ENCODE data around the gene NOL4L.

Gene NOL4L

DNA sequence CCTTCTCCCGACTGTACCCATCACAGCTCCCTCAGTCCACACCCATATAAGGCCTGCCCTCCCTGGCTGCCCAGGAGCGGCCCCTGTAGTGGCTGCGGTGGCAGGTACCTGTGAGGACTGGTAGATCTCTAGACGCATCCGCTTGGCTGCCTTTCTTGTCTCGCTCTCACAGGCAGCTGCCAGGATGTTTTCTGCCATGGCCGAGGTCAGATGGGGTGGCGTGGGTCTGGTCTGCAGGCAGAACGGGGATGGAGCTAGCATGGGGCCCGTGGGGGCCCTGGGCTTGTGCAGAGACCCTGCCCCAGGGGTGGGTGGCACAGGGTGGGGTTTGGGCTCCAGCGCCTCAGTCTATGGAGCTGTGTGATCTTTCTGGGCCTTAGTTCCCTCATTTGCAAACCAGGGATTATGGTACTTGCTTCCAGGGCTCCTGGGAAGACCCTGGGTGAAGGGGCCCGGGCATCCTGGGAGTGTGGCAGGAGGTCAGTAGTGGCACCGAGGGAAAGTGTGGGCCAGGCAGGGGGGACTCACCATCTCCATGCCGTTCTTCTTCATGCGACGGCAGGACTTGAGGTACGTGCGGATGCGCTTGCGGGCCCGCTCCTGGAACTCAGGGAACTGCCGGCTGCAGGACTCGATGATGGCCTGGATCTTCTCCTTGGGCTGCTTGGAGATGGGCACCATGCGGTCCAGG is 132.2 kb downstream of the NOL4L start:
- DNase-seq = no peak

DNA sequence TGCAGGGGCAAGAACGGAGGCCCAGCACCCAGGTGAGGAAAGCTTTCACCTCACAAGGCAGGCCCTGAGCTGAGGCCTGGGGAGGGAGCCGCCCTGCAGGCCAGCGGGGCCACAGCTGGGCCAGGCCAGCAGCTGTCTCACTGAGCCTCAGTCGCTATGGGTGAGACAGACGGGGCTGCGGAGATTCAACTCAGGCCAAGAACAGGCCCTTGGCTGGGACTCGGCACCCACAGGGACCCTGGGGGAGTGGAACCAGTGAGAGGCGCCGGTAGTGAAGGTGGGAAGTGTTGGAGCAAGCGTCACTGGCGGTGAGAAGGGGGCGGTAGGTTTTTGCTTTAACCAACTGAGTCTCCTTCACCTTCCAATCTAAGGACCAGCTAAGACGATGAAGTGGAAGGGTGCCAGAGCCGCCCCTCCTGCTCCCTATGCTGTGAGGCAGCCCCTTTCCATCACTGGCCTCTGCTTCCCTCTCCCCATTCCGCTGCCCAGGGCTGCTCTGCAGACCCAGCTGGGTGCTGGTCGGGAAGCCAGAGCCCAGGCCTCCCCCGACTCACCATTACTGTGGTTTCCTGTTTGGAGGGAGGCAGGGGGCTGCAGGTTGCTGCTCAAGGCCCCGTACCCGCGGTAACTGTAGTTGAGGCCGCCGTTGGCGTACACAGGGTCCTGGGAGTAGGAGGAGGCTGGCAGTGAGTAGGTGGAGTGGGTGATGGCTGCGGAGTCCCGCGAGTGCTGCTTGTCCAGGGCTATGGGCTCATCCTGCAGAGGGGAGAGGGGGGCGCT is 133.3 kb downstream of the NOL4L start:
- DNase-seq = no peak

DNA sequence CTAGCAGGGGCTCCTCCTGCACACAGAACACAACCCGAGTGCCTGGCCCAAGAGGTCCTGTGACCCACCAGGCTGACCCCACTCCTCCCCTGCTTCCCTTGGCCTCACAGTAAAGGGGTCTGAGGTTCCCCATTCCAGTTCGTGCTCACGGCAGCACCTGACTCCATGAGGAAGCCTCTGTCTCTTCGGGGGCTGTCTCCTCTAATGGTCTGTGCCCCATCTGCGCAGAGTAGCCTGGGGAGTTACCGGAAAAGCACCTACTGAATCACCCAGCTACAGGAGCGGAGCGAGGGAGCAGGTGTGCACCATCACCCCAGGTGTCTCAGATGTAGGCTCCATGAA is 133.8 kb downstream of the NOL4L start:
- no peak for DNase-seq

DNA sequence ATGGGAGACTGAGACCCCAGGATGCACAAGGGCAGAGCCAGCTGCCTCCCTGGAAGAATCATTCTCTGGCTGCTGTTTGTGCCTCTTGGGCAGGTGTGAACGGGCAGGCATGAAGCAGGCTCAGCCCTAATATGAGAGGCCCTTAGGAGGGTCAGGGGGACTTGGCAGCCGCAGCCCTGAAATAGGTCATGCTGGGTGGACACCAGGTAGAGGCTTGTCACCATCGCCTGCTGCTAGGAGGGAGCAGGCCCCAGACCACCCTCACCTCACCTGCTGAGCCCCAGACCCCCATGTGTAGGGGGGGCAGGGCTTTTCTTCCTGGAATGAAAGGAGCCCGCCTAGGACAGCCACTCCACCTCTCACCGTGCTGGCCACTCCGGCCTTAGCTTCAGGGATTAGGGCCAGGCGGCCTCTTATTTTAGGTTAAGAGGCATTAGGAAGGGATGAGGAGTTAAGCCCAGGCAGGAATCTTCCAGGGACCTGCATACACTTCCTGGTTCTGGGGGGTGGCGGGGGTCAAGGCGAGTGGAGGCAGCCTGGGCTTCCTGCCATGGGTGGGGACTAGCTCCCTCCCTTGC is 134.6 kb downstream of the NOL4L start:
- no peak for DNase-seq

DNA sequence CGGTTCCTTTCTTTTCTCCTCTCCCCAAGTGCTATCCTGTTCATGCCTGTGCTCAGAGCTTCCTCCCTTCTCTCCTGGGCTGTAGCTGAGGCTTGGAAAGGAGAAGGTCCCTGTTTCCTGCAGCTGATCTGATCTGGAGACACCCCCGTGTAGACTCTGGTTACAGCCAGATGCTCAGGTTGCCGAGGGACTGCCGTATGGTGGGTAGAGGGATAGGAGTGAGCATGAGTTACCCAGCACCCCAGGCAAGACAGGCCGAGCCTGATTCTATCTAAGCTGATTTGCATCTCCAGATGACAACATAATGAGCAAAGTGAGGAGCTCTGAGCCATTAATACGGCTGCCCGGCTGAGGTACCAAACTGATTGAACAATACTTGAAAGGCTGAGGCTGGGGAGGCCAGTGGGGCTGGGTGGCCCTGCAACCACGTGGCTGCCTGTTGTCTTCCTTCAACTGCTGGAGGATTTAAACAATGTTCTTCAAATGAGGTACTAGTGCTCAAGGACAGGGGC is 135.2 kb downstream of the NOL4L start:
- no peak for DNase-seq

DNA sequence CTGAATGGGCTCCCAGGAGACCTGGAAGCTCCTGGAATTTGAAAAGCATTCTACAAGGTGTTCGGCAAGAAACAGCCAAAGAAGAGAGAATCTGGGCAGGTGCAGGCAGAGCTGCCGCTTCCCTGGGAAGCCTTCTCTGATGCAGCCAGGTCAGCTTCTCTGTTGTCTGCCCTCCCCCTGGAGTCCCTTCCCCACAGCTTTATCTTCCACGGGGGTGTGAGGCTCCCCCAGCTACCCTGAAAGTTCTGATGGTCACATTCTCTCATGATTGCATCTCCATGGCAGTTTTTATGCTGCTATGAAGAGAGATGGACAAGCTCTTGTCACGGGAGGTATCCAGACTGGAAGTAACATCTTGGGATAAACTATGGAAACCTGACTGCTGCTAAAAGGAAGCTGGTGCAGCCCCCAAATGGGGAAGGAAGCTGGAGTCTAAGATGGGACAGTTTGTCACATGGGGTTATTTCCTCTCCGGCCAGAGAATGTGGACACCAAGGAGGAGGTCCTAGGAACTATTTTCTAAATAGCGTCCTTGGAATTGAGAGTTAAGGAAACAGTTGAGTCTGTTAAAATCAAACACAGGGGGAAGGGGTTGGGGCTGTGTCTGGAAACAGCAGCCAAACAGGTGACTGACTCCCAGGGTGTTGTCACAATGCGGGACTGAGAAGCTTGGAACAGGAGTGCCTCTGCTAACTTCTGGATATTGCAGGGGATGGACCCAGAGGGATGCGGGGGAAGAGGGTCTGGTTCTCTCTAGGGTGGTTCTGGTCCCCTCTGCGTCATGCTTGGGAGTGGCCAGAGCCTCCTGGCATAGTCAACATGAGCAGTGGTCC is 135.9 kb downstream of the NOL4L start:
- no peak for DNase-seq

DNA sequence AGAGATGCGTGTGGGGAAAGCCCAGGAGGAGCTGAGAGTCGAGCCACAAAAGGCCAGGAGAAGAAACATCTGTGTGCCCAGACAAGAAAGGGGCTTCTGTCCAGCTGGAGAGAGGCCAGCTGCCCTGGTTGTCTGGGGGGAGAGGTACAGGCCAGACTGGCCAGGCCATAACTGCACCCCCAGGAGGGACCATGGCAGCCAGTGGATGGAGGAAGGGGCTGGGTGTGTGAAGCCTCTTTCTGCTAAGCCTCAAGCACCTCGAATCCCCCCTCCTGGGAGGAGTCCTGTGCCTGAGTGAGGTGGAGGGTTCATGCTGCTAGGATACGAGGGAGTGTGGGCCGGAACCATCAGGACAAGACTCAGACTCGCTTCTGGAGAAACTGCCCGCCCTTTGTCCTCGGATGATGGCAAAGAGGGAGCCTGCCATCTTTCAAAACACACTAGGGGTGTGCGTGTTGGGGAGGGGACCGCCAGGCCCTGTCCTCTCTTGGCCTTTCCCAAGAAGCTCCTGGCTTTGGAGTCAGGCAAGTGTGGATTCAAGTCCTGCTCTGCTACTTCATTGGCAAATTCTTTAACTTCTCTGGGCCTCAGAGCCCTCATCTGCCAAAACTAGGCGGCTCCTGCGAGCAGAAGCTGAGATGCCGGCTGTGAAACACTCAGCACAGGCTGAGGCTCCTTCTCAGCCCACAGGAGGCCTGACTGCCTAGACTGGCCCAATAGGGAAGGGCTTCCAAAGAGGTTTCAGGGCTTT is 136.7 kb downstream of the NOL4L start:
- no peak for DNase-seq

DNA sequence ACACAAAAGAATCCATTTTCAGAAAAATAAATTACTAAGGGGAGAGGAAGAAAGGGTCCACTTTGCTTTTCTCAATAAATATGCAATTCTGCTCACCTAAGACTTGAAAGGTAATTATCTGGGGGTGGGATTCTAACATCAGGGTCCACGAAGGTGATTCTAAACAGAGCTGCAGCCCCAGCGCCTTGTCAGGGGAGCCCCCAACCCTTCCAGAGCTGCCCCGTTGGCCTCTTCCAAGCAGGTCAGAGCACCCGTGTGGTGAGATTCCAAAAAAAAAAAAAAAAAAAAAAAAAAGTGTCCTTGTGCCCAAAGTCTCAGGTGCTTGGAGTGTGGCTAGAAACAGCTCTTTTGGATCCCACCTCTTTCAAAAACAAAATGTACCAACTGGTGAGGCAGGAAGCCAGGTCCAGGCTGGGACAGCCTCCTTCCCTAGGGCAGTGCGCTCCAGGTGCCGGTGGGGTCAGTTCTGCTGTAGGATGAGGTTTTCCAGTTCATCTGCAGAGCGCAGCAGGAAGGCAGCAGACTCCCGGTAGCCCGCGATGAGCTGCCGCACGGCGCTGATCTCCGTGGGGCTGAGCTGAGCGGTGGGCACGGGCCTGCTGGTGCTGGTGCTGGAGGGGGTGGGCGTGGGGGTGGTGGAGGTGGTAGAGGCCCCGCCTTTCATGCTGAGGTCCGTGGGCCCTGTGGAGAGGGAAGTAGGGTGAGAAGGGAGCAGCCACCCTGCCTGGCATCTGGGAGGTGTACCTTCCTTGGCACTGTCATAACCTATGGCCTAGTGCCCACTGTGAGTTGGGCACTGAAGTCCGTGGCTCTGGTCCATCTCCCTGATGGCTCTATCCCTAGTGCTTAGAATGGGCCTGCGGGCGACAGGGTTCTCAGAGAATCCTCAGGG is 137.8 kb downstream of the NOL4L start:
- no peak for DNase-seq

DNA sequence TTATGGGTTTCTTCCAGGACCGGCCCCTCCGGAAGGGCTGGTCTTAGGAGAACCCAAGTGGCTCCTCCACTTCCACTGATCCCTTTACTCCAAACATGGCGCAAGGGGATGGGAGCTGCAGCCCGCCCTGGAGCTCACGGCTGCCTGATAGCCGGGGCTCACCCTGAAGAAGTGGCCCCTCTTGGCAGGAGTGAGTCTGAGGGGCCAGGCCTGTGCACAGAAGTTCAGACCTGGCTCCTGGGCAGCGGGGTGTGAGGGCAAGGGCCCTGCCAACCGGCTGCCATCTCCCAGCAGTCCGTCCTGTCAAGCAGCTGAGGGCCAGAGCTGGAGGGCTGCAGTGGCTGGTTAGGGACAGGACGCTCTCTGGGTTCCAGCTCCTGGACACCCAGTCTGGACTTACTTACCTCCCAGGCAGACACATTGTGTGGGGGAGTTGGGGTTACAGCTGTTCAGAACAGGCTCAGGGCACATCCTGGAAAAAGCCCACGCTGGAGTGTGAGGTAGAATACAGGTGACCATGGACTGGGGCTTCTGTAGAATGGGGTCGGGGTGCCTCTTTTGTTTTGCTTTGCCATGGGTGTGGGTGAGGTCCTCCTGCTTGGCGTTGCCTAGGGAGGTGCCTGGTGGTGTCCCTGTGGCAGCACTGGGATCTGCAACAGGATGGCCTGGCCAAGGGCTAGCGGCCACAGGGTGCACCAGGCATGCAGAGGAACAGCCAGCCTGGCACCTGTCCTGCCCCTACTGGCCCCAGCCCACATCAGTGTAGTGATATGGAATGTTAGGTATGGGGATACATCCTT is 138.6 kb downstream of the NOL4L start:
- DNase-seq = no peak

DNA sequence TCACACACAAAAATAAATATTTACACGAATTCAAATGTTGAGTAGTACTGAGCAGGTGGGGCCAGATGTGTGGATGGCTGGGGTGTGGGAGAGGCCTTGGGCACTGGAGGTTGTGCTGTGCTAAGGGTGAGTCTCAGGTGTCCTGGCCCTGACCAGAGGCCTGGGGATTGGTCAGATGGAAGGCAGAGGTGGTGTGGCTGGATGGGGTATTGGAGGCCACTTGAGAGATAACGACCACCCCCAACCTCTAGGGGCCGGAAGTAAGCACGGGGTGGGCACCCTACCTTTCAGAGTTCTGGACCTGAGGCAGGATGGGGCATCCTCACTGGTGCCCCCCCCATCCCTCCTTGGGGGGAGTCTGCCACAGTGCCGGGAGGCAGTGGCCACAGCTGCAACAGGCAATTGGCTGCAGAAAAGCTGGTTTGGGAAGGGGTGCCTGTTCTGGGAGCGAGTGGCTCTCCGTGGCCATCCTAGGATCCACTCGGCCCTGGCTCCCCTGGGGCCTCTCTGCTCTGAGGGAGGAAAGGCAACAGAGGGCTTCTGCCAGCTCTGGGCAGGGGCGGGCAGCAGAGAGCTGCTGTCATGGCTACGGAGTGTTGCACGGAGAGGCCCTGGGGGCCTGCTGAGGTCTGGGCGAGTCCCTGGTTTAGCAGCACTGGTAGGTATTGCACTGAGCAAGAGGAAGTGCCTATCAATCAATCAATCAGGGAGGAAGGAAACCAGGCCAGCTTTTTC is 139.4 kb downstream of the NOL4L start:
- DNase-seq = no peak

DNA sequence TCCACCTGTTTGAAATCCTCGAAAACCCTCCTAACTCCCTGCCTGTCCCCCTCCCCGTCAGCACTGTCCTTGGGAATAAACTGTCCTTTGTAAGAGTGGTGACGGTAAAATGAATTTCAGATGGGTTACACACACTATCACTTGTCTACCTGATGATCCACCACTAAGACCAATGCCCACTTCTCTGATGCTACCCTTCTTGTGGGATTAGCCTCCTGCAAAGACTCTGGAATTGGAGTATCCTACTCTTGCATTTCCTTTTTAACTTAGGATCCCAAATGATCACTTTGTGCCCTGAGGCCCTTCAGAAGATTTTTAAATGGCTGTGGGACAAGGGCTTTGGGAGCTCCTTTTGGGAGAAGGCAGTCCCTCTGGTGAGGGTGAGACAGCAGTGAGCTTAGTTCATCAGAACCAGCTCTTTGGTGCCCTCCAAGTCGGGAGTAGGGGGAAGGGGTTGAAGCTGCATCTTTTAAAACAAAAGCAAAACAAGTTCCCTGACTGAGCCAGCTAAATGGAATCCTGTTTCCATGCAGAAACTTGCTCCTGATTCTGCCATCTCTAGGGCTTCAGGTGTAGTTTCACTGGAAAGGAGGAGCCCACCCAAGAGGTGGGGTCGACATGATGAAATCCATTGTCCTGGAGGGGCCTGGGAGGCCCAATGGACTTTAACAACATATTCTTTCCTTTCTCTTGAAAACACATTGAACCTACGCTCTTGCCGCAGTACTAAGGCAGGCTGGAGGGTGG is 140.5 kb downstream of the NOL4L start:
- no peak for DNase-seq

DNA sequence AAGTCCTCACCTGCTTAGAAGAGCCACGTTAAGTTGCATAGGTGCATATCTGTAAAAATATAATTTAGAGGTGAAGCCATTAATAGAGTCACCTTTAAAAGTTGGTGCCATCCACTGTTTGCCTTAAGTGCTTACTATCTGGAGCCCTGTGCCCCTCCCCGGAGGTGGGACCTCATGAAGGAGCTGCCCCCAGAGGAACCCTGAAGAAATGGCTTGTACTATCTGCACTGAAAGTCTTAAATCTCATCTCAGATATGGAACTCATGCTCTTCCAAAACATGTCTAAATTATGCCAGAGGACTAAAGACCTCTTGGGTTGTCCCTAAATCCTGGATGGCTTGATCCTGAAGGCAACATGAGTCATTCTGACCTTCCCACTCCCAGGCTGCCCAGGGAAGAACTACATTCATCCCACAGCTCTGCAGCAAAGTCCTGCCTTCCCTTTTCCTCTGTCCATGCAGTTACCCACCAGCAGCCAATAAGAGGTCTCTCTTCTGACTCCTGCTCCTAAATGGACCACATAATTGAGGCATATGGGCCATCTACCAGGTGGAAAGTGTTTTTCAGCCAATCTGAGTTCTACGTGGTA is 141.7 kb downstream of the NOL4L start:
- no peak for DNase-seq

DNA sequence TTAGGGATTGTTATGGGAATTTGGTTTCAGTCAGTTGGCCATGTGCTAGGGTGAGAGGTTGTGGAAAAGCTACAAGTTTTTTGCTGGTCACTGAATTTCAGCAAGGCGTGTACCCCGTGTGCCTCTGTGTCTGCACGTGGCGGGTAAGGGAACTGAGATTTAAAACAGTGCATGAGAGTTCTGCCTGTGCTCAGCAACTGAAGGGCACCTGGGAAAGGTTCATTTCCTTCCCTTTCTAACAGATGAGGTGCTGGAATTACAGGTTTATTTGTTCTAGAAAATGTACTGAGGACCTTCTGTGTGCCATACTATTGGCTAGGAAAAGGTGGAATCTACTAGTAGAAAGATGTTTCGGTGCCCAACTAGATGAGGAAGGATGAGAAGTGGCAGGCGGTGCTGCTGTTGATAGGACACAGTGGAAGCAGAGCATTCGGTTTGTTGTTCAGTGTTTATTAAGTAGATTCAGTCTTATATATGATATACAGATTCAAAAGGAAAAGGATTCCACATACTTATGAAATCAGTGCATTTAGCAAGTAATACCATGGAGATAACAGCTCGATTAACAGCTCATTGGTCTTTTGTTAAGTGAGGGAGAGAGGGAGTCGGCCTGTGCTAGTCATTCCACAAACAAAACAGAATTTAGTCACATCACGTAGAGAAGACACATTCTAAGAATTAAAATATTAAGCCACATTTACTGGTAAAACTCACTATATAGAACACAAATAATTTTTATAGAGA is 142.3 kb downstream of the NOL4L start:
- no peak for DNase-seq

DNA sequence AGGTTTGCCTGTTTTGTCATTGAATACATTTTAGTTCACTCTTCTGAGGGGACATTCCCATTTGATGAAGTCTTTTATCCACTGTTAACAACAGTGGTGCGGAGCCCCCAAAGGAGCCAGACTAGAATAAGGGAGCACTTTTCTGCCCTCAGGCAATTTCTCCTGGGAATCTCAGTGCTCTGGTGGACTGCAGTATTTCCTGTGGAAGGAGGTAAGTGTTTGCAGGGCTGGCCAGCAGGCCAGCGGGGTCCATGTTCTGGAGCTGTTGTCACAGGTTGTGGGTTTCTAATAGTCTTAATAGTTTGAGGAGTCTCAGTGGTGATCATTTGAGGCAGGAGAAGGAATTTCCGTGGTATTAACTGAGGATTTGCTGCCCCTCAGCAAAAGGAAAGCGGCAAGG is 143.5 kb downstream of the NOL4L start:
- no peak for DNase-seq

DNA sequence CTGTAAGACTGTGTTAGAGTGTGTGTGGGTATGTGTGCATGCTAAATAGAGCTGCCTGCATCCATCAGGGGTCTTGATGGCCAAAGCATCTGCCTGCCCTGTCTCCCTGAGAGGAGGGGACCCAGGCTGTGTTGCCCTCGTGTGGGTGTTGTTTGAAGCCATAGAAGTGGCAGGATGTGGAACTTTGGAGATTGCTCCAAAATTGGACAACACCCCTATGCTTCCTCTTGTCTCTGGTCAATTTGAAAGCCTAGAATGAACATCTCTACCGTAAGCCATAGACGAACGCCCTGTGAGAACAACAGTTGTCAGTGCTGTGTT is 144.4 kb downstream of the NOL4L start:
- DNase-seq = no peak

DNA sequence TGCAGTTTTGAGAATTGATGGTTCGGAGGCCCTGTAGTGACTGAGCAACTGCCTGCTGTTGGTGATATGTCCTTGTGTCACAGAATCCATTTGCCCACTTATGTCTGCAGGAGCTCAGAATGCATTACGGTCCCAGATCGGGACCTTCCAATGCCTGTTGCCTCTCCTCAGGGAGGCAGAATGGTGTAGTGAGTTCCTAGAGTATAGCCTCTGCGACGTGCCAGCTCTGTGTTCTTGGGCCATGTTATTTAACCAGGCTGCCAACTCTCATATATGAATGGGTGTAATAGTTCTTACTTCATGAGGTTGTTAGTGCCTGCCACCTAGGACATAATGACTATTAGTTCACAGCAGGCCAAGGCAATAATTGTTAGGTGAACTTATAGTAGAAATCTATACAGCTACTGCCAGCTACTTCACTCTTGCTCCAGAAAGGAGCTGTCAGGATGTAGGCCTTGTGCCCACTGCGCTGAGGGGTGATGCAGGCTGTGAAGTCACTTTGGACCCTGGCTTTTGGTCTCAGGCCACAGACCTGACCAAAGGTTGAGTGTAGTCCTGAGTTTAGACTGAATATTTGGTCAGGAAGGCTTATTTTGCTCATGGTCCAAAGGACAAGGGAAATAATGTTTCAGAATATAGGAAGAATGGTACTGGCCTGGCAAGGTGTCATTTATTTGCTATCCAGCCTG is 144.9 kb downstream of the NOL4L start:
- DNase-seq = no peak

DNA sequence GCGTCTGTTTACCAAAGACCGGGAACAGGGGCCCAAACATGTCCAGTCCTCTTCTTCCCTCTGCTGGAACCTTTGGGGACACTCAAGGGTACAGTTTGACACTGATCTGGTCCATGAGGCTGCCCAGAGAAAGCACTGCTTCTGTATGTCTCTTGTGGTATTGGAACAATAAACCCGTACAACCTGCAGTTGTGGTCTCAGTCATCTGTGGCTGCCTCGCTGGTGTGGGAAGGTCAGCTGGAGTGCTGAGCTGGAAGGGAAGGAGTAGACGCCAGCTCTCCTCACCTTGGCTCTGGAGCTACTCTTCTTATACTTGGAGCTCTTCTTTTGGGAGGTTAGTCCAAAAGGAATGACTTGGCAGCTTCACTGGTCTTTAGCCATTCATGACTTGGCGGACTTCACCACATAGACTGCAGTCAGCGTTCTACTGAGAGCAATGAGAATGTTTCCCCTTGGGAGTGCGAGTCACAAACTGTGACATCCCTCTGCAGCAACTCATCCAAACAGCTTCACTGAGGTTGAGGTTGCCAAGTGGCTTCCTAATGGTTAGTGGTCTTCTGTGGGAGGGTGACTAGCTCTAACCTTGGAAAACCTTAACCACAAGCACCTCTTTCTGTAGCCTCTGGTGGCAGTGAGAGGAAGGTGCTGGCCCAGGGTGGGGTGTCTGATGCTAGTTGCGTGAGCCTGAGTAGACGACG is 145.9 kb downstream of the NOL4L start:
- DNase-seq = no peak

Measured in CD4-positive, alpha-beta T cell treated with Interleukin-15 for 1 hour (primary cell).